ENCODE measurements around the gene CLK2. TPM values are rescaled to one million over a fixed set of nuclear protein-coding genes. Genes with fewer than 3 reads are reported as not detected.

Gene CLK2
- total RNA-seq, 4 donors from 2014 or later = 17.6 to 32.0 (median 25.3) TPM

- H3K27me3 ChIP-seq = no peaks in the 10 kb centered on the region
- intact Hi-C loops (cut with DNase I) = no loop called here
- peaks cover 39 to 78% (median 71%) of the 10 kb centered on the region in 4 donors for H3K36me3 ChIP-seq
- peak within 1 kb of the TSS; percentile 74 to 90 (median 76) for H3K4me3 ChIP-seq
- H3K27ac ChIP-seq (replicated peaks in 1 of 4) = peak within 1 kb of the TSS; percentile 81 to 89 (median 85)
- TF ChIP-seq POLR2AphosphoS5 (IDR thresholded peaks at IDR 0.05) (peak; percentile 91 to 96), CTCF (IDR thresholded peaks at IDR 0.05) (peak in 1 of 3 experiments; percentile 26), EP300 (IDR thresholded peaks at IDR 0.05) (no peak), POLR2A (IDR thresholded peaks at IDR 0.05; ENCODE audit: low read depth) (peak; percentile 28)
- DNase-seq (ENCODE audit: extremely low spot score) = peak; percentile 99
- H3K9me3 ChIP-seq = no peaks in the 10 kb centered on the region
- peaks cover 16 to 27% (median 24%) of the 10 kb centered on the region in 4 donors for H3K4me1 ChIP-seq
- WGBS = 1% methylated on average over 23 of the region's 47 CpGs
Observed at GRCh38 chr1:155261852-155262673, 11.2 kb downstream of the CLK2 start, which contains the start of gene SCAMP3. Gene SCAMP3, minus strand, starts transcription at chr1:155262360. Its CDS starts 209 bp downstream, at chr1:155262151.

GRCh38 chr1:155261493-155261851, 11.8 kb downstream of the CLK2 start:
- Histone ChIP-seq H3K27me3 (no peaks in the 10 kb centered on the region), H3K9me3 (no peaks in the 10 kb centered on the region), H3K4me1 (peaks cover 17 to 32% (median 26%) of the 10 kb centered on the region in 4 donors), H3K4me3 (peak overlapping the region; percentile 74 to 90 (median 76)), H3K27ac (replicated peaks in 1 of 4) (peak overlapping the region; percentile 81 to 89 (median 85)), H3K36me3 (peaks cover 33 to 78% (median 68%) of the 10 kb centered on the region in 4 donors)
- no peak for DNase-seq (ENCODE audit: extremely low spot score)
- WGBS = 0% methylated on average over 1 of the region's 9 CpGs
- intact Hi-C loops (cut with DNase I) = no loop called here
- TF ChIP-seq EP300 (IDR thresholded peaks at IDR 0.05) = no peak

- Histone ChIP-seq H3K27me3 (no peaks in the 10 kb centered on the region), H3K4me3 (no peak overlapping the region), H3K4me1 (peaks cover 25 to 42% (median 36%) of the 10 kb centered on the region in 4 donors), H3K9me3 (no peaks in the 10 kb centered on the region), H3K27ac (replicated peaks in 1 of 4) (no peak overlapping the region), H3K36me3 (peaks cover 25 to 69% (median 56%) of the 10 kb centered on the region in 4 donors)
- DNase-seq (ENCODE audit: extremely low spot score) = no peak
- TF ChIP-seq POLR2A (IDR thresholded peaks at IDR 0.05; ENCODE audit: low read depth) (no peak), CTCF (IDR thresholded peaks at IDR 0.05) (no peak), POLR2AphosphoS5 (IDR thresholded peaks at IDR 0.05) (no peak)
- intact Hi-C loops (cut with DNase I) = no loop called here
- 91% methylated on average over 4 of the region's 5 CpGs for WGBS
Observed at GRCh38 chr1:155260276-155260675, 13.0 kb downstream of the CLK2 start.

- 67% methylated on average over 16 of the region's 20 CpGs for WGBS
- Histone ChIP-seq H3K4me1 (peaks cover 28 to 63% (median 46%) of the 10 kb centered on the region in 4 donors), H3K27me3 (no peaks in the 10 kb centered on the region), H3K4me3 (peak overlapping the region; percentile 94 to 97 (median 96)), H3K27ac (replicated peaks in 1 of 4) (peak overlapping the region; percentile 97 to 98 (median 98)), H3K36me3 (peaks cover 13 to 43% (median 33%) of the 10 kb centered on the region in 4 donors), H3K9me3 (no peaks in the 10 kb centered on the region)
- TF ChIP-seq POLR2A (IDR thresholded peaks at IDR 0.05; ENCODE audit: low read depth) (no peak), POLR2AphosphoS5 (IDR thresholded peaks at IDR 0.05) (no peak), EP300 (IDR thresholded peaks at IDR 0.05) (no peak), CTCF (IDR thresholded peaks at IDR 0.05) (no peak)
- no peak for DNase-seq (ENCODE audit: extremely low spot score)
- intact Hi-C loops (cut with DNase I) = no loop called here
Observed at GRCh38 chr1:155256058-155256852, 17.0 kb downstream of the CLK2 start.

All from esophagus muscularis mucosa (tissue), 4 donors.